Measurements from ENCODE around the gene MTG2.

Gene MTG2

DNA sequence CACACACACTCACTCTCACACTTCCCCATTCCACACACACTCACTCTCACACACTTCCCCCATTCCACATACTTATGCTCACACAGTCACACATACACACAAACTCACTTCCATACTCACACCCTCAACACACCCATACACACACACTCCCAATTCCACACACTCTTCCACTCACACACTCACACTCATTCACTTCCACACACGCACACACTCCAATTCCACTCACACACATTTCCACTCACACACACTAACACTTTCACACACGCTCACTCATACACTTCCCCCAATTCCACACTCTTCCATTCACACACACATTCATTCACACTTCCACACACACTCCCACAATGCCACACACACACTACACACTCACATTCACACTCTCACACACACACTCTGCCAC is 47.4 kb downstream of the MTG2 start:
- no peak for TF ChIP-seq CTCF (IDR thresholded peaks at IDR 0.05; ENCODE audit: insufficient read depth, low read depth, low read length, missing control alignments)
- DNase-seq (ENCODE audit: low read depth), result no peak
- no peak overlapping the region for H3K4me3 ChIP-seq (ENCODE audit: low read length)

DNA sequence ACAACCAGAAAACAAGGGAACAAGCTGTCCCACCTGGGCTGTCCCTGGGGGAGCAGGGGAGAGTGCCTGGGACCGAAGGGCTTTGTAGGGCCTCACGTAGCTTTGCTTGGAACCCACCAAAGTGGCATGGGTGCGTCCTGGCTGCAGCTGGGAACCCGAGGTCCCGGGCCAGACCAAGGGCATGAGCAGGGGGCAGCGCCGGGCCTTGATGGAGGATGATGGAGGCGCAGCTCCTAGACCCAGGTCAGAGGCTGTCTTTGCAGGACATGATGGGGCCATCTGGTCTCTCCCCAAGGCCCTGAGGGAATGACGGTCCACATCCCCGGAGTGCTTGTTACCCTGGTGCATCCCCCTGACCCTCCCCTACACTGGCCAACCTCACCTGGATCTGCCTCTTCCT is 47.9 kb downstream of the MTG2 start:
- H3K4me3 ChIP-seq (ENCODE audit: low read length), result no peak overlapping the region
- no peak for TF ChIP-seq CTCF (IDR thresholded peaks at IDR 0.05; ENCODE audit: insufficient read depth, low read depth, low read length, missing control alignments)
- no peak for DNase-seq (ENCODE audit: low read depth)

- no peak overlapping the region for H3K4me3 ChIP-seq (ENCODE audit: low read length)
- TF ChIP-seq CTCF (IDR thresholded peaks at IDR 0.05; ENCODE audit: insufficient read depth, low read depth, low read length, missing control alignments), result no peak
- DNase-seq (ENCODE audit: low read depth), result no peak
Observed at GRCh38 chr20:62231292-62231691, 48.5 kb downstream of the MTG2 start.

GRCh38 chr20:62232194-62232593 is 49.4 kb downstream of the MTG2 start:
- no peak overlapping the region for H3K4me3 ChIP-seq (ENCODE audit: low read length)
- DNase-seq (ENCODE audit: low read depth), result peak; percentile 75
- no peak for TF ChIP-seq CTCF (IDR thresholded peaks at IDR 0.05; ENCODE audit: insufficient read depth, low read depth, low read length, missing control alignments)

DNA sequence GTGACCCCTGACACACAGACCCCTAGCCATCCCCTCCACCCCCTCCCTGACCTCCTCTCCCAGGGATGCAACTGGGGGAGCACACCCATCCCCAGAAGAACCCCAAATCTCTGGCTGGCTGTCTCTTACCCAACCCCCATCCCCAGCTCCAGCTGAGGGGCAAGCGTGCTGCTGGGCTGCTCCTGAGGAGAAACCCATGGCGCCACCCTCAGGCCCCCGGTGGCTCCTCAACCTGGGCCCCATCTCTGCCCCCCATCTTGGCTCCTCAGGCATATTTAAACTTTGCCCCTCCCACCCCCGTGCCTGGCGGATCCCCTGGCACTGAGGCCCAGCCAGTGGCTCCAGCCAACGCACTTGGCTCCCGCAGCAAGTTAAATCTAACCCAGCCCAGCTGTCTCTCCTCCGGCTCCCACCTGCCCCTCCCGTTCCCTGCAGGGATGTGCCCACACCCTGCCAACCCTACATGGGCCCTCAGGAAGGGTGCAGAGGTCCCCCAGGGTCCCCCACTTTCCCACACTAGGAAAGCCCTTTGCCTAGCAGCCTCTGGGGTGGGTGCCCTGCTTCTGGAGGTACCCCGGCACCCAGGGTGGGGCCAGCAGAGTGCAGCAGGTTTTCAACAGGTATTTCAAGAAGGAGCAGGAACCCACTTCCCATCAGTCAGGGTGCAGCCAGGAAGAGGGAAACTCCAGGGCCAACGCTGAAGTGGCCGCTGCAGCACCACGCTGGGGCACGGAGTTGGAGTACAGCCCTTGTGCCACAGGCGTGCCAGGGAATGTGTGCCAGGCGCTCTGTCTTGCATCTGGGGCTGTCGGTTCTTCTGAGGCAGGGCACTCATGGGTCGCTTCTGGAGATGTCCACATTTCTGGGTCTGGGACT is 50.2 kb downstream of the MTG2 start:
- no peak for TF ChIP-seq CTCF (IDR thresholded peaks at IDR 0.05; ENCODE audit: insufficient read depth, low read depth, low read length, missing control alignments)
- DNase-seq (ENCODE audit: low read depth), result peak; percentile 35
- no peak overlapping the region for H3K4me3 ChIP-seq (ENCODE audit: low read length)

DNA sequence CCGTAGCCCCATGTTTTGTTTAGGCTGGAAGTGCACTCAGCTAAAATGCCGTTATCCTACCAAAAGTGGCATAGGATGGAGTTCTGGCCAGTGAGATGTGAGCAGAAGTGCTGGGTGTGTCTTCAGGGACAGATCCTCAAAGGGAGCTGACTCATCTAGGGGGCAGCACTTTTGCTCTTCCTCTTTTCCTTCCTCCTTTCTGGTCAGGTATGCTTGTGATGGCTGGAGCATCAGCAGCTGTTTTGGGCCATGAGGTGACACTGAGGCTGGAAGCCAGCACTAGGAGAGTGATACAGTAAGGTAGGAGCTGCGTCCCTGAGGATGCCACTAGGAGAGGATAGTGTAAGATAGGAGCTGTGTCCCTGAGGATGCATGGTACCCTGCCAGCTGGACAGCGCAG is 50.9 kb downstream of the MTG2 start:
- TF ChIP-seq CTCF (IDR thresholded peaks at IDR 0.05; ENCODE audit: insufficient read depth, low read depth, low read length, missing control alignments), result no peak
- no peak overlapping the region for H3K4me3 ChIP-seq (ENCODE audit: low read length)
- DNase-seq (ENCODE audit: low read depth), result no peak

- TF ChIP-seq CTCF (IDR thresholded peaks at IDR 0.05; ENCODE audit: insufficient read depth, low read depth, low read length, missing control alignments), result no peak
- no peak for DNase-seq (ENCODE audit: low read depth)
- no peak overlapping the region for H3K4me3 ChIP-seq (ENCODE audit: low read length)
Observed at GRCh38 chr20:62234339-62234738, 51.5 kb downstream of the MTG2 start.

Measured in epithelial cell of esophagus (primary cell).